ENCODE data around the gene RNF213.

DNA sequence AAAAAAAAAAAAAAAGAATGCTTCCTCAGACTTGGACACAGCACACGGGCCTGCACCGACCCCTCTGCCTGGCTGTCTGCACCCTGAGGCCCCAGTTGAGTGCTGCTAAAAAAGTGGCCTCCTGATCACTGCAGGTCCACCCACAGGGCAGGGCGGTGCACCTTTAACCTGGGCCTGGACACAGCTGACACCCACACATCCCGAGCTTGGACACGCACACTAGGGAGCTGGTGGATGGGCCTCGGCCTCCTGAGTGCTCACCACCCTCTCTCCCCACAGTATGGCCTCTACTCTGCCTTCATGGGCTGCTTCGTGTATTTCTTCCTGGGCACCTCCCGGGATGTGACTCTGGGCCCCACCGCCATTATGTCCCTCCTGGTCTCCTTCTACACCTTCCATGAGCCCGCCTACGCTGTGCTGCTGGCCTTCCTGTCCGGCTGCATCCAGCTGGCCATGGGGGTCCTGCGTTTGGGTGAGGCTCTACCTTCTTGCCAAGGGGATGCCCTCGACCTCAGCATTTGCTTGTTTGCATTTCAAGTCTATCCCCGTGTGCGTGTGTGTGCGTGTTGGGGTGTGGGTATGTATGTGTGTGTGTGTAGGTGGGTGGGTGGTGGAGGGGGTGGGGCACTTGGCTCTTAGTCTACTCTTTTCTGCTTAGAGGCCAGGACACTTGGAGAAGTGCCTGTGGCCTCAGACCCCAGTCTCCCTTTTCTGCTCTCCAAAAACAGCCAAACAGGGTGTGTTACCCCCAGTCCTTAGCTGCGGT, 38.1 kb upstream of the RNF213 start:
- TF ChIP-seq REST (IDR thresholded peaks at IDR 0.05; ENCODE audit: insufficient read depth in 1 of 2, low read depth in 2 of 2, low read length in 2 of 2) (no peak), FOXP2 (optimal IDR thresholded peaks at IDR 0.05; ENCODE audit: borderline replicate concordance, extremely low read depth, extremely low read length, insufficient read depth) (no peak), POLR2AphosphoS5 (IDR thresholded peaks at IDR 0.05; ENCODE audit: low read depth, low read length) (no peak)

Measured in PFSK-1 (cell line).